GM13977 (cell line): ENCODE measurements around the gene HMGB1.
A peak's percentile ranks its signal among the peaks of the same experiment; 100 is the strongest.

ENCODE experiments used
- DNase-seq: peaks from one replicate; pipeline ENCODE4 v3.0.0; 2012; ENCODE audit warnings: low spot score
- CTCF ChIP-seq: IDR thresholded peaks from 2 replicates; pipeline ENCODE4 v1.5.1; 2012; ENCODE audit warnings: mild to moderate bottlenecking, control low read depth; ENCODE audit not compliant: insufficient read depth; ENCODE audit errors: extremely low read depth, missing control alignments
- in situ Hi-C: fragments of 300-500 bp; cut with MboI; formaldehyde crosslinking; loops from one replicate; pipeline ENCODE4 v1.12.0; 2022; ENCODE audit warnings: low sequenced_read_pairs, low pct_unique_long_range_greater_than_20kb, mixed read lengths, inconsistent platforms; ENCODE audit not compliant: unreplicated experiment

HMGB1 gene

DNA sequence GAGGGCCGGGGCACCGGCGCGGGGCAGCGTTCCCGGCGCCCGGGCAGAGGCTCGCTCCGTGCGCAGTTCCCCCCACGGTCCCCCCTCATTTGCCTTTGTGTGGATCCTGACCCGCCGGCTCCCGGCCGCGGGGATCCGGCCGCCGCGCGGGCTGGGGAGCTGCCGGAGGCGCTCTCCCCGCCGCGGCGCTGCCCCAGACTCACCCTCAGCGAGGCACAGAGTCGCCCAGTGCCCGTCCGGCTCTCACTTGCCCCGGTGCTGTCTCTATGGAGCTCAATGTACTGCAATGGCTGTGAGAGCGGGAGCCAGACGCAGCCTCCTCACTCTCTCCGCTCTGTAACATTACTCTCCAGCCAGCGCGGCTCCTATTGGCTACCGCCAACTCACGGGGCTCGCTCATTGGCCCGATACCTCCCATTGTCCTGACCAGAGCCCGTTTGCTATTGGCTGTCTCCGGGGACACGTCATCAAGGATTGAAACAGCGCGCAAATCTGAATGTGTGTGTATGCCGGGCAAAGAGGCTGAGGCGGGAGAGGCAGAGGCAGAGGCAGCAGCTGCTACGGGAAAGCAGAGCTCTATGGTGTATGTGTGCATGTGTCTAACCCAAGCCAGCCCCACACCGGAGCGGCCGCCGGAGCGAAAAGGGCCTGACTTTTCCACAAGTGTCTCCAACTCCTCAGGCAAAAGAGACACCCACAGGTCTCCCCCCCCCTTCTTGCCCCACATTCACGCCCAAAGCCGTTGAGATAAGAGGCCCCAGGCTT is at the start of gene HMGB1:
Gene HMGB1 (minus strand): TSS at position 344 of the 765 bp plus-strand sequence. CDS start 2,256 bp downstream, outside the sequence.
- TF ChIP-seq CTCF: no peak
- DNase-seq: peak; percentile 94
- in situ Hi-C loops: no loop called here

DNA sequence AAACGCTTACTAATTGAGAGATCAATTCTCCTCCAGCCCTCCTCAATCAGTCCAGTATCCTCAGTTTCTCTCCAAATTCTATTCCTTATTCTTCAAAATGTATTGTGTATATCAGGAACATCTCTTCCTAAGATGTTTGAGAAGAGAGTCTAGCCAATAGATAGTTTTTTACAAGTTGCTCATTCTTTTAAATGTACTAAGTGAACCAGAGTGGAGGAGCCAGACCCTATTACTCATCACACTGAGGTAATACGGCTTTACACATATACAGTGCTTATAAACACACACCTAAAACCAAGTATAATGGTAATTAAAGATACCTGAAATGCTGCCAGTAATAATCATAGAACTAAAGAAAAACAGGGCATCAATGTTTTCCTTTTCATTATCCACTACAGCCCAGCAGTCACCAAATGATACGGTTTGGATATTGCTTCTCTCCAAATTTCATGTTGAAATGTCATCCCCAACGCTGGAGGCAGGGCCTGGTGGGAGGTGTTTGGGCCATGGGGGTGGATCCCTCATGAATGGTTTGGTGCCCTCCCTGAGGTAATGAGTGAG is 45.2 kb upstream of the HMGB1 start:
- no peak for TF ChIP-seq CTCF
- in situ Hi-C loops: no loop called here

GRCh38 chr13:30510091-30510490 is 44.4 kb upstream of the HMGB1 start:
- no peak for DNase-seq
- in situ Hi-C loops: no loop called here
- no peak for TF ChIP-seq CTCF

More for the DNA sequence above, 45.2 kb upstream of the HMGB1 start:
- no peak for DNase-seq

GRCh38 chr13:30509254-30510050 is 43.7 kb upstream of the HMGB1 start:
- TF ChIP-seq CTCF: no peak
- no peak for DNase-seq
- in situ Hi-C loops: no loop called here

DNA sequence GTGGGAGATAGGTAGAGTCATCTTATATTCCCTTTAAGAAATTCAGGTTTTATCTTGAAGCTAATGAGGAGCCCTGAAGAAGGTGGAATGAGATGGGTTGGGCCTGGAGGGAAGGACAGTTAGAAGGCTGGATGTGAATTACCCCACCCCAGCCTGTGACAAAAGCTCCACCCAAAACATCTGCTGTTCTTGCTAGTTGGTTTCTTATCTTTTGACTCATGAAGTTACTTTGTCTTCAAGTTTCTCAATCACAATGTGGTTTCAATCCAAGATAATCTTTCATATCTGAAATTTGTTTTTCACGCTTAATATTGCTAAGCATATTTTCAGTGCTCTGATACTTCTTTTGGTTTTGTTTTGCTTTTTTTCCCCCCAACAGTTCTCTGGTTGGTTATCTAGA is 38.3 kb upstream of the HMGB1 start:
- in situ Hi-C loops: no loop called here
- TF ChIP-seq CTCF: no peak
- peak; percentile 58 for DNase-seq

DNA sequence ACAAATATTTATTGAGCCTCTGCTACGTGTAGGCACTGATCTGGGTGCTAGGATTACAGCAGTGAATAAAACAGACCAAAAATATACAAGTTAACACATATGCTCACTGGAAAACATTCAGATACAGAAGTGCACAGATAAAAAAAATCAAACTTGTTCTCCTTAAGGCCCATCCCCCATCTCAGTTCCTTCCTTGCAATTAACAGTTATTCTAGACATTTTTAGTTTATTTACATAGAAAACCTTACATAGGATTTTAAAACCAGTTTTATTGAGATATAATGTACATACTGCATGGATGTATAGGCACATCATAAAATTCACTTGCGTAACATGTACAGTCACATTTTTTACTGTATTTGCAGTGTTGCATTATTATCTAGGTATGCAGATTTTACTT is 36.5 kb upstream of the HMGB1 start:
- no peak for DNase-seq
- no peak for TF ChIP-seq CTCF
- in situ Hi-C loops: no loop called here
